Measurements from ENCODE around the gene SSTR5.

The SSTR5 gene

DNA sequence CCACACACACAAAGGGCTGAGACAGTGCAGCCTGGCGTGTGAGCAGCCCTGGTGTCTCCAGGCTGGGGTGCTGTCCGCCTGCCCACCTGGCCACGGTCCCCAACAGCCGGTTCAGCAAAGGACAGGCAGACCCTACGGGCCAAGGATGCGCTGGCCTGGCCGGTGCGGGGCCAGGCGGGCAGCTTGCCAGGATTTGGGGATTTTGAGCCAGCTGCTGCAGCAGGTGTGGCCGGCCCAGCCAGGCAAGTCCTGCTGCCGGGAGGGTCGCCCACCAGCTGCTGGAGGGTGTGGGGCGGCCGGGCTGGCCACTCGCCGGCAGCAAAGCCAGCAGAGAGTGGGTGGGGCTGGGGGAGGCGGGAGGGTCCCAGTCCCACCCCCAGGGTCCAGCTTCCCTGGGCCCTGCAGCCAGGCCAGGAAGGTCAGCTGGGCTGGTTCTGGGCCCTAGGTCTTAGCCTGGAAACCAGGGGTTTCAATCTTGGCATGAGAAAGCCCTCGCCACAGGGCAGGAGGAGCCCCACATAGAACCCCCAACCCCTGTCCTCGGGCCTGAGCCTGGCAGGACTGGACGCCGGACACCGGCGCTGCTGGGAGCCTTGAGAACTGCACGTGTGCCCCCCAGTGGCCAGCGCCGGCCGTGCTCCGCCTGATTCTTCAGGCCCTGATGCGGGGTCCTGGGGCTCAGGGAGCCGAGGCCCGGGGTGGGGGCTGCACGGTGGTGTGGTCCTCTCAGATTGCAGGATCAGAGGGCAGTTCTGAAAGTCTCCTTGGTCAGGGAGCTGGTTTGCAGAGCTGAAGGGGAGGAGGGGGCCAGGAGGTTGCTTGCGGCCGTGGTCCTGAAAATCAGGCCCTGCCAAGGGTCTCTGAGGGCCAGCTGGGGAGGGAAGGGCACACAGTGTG is 17.6 kb upstream of the SSTR5 start:
- no peaks in the 10 kb centered on the region for H3K36me3 ChIP-seq (ENCODE audit: low read depth)
- ATAC-seq (ENCODE audit: low read depth) (peak; percentile 43; the same call in 2 of the 3 replicates), DNase-seq (ENCODE audit: low spot score) (no peak)
- TF ChIP-seq, protein P1, sequence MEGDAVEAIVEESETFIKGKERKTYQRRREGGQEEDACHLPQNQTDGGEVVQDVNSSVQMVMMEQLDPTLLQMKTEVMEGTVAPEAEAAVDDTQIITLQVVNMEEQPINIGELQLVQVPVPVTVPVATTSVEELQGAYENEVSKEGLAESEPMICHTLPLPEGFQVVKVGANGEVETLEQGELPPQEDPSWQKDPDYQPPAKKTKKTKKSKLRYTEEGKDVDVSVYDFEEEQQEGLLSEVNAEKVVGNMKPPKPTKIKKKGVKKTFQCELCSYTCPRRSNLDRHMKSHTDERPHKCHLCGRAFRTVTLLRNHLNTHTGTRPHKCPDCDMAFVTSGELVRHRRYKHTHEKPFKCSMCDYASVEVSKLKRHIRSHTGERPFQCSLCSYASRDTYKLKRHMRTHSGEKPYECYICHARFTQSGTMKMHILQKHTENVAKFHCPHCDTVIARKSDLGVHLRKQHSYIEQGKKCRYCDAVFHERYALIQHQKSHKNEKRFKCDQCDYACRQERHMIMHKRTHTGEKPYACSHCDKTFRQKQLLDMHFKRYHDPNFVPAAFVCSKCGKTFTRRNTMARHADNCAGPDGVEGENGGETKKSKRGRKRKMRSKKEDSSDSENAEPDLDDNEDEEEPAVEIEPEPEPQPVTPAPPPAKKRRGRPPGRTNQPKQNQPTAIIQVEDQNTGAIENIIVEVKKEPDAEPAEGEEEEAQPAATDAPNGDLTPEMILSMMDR (IDR thresholded peaks at IDR 0.05; ENCODE audit: poor library complexity, severe bottlenecking), result peak; percentile 73
- H3K27ac ChIP-seq (ENCODE audit: poor library complexity, severe bottlenecking), result no peak overlapping the region
- no peaks in the 10 kb centered on the region for H3K4me1 ChIP-seq (ENCODE audit: insufficient read depth, poor library complexity, severe bottlenecking)
- no peaks in the 10 kb centered on the region for H3K9me3 ChIP-seq (ENCODE audit: severe bottlenecking)
- H3K27me3 ChIP-seq (ENCODE audit: insufficient read depth, poor library complexity, severe bottlenecking), result no peaks in the 10 kb centered on the region
- no peak overlapping the region for H3K4me3 ChIP-seq (ENCODE audit: severe bottlenecking)

DNA sequence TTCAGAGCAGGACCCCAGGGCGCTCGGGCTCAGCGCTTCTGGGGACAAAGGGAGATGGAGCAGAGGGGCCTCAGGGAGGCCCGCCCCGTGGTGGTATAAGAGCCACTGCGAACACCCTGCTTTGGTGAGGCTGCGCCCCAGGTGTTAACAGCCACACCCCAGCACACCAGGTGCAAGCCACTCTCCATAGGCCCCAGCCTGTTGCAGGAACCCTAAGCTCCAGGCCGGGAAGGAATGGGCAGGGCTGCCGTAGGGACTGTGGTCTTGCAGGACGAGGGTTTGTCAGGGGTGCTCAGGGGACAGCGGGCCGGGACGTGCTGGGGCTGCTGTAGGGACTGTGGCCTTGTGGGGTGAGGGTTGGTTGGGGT is 17.0 kb upstream of the SSTR5 start:
- no peak overlapping the region for H3K4me3 ChIP-seq (ENCODE audit: severe bottlenecking)
- H3K4me1 ChIP-seq (ENCODE audit: insufficient read depth, poor library complexity, severe bottlenecking), result no peaks in the 10 kb centered on the region
- ATAC-seq (ENCODE audit: low read depth) (no peak), DNase-seq (ENCODE audit: low spot score) (no peak)
- TF ChIP-seq, protein P1 (IDR thresholded peaks at IDR 0.05; ENCODE audit: poor library complexity, severe bottlenecking), result no peak
- no peak overlapping the region for H3K27ac ChIP-seq (ENCODE audit: poor library complexity, severe bottlenecking)
- H3K9me3 ChIP-seq (ENCODE audit: severe bottlenecking), result no peaks in the 10 kb centered on the region
- no peaks in the 10 kb centered on the region for H3K36me3 ChIP-seq (ENCODE audit: low read depth)
- no peaks in the 10 kb centered on the region for H3K27me3 ChIP-seq (ENCODE audit: insufficient read depth, poor library complexity, severe bottlenecking)

DNA sequence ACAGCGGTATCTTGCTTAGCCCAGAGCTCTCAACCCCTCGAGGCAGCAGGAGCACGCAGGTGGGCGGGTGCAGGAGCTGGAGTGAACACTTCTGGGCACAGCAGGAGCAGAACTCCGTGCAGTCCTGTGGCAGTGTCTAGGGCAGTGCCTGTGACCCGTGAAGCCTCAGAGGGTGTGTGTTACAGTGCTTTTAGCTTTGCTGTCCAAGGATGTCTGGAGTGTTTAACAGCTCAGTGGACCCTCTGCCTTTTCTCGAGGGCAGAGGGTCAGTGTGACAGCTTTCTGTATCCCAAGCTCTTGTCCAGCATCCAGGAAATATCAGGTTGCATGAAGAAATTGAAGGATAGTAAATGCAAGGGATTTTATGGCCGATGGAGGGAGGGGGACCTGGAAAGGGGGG is 16.4 kb upstream of the SSTR5 start:
- TF ChIP-seq, protein P1 (IDR thresholded peaks at IDR 0.05; ENCODE audit: poor library complexity, severe bottlenecking), result no peak
- no peak overlapping the region for H3K4me3 ChIP-seq (ENCODE audit: severe bottlenecking)
- H3K27ac ChIP-seq (ENCODE audit: poor library complexity, severe bottlenecking), result no peak overlapping the region
- no peak for DNase-seq (ENCODE audit: low spot score)
- H3K27me3 ChIP-seq (ENCODE audit: insufficient read depth, poor library complexity, severe bottlenecking), result no peaks in the 10 kb centered on the region
- no peaks in the 10 kb centered on the region for H3K9me3 ChIP-seq (ENCODE audit: severe bottlenecking)
- no peaks in the 10 kb centered on the region for H3K36me3 ChIP-seq (ENCODE audit: low read depth)
- no peaks in the 10 kb centered on the region for H3K4me1 ChIP-seq (ENCODE audit: insufficient read depth, poor library complexity, severe bottlenecking)
- no peak for ATAC-seq (ENCODE audit: low read depth)

DNA sequence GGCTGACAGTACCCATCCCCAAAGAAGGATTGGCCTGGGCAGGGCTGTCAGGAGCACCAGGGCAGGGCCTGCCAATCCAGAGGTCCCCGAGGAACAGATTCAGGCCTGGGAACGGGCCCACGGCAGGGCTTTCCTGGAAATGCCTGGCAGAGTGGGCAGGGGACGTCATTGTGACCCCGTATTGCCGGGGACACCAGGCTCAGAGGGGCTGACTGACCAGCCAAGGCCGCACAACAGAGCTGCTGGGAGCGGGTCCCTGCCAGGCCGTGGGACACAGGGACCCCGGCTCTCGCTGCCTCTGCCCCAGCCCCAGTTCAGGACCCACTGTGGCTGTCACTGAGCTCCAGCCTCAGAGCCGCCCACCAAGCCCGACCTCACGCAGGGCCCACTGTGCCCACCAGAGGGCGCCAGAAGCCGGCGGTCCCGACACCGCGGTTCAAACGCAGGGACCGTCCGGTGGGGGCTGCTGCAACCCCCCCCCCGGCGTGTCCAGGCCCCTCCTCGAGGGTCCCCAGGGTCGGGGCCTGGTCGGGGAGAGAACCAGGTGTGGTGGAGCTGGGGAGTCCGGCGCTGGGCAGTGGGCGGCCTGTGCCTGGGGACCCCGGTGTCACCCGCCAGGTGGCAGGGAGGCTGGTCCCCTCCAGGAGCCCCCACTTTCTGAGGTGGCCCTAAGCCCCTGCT is 15.2 kb upstream of the SSTR5 start:
- TF ChIP-seq, protein P1 (IDR thresholded peaks at IDR 0.05; ENCODE audit: poor library complexity, severe bottlenecking), result peak; percentile 82
- Histone ChIP-seq H3K9me3 (ENCODE audit: severe bottlenecking) (no peaks in the 10 kb centered on the region), H3K27me3 (ENCODE audit: insufficient read depth, poor library complexity, severe bottlenecking) (no peaks in the 10 kb centered on the region), H3K27ac (ENCODE audit: poor library complexity, severe bottlenecking) (no peak overlapping the region), H3K4me3 (ENCODE audit: severe bottlenecking) (no peak overlapping the region), H3K4me1 (ENCODE audit: insufficient read depth, poor library complexity, severe bottlenecking) (no peaks in the 10 kb centered on the region), H3K36me3 (ENCODE audit: low read depth) (no peaks in the 10 kb centered on the region)
- peak; percentile 37; the same call in 1 of the 3 replicates for ATAC-seq (ENCODE audit: low read depth)
- DNase-seq (ENCODE audit: low spot score), result no peak
